Fibroblast of skin of scalp (primary cell): ENCODE measurements around the gene CIROP.
"Not testable (repeated sequence)": the region's sequence is repeated elsewhere in the genome, so short reads cannot be mapped to it uniquely, and the experiment has no call there.

Experiments used
- DNase-seq: peaks from one replicate; pipeline ENCODE4 v3.0.0-alpha.2; 2013

Gene CIROP

GRCh38 chr14:23113431-23114119 lies 8.8 kb upstream of the CIROP start:
- DNase-seq, result no peak

GRCh38 chr14:23112359-23113178 lies 7.8 kb upstream of the CIROP start:
- no peak for DNase-seq

GRCh38 chr14:23110579-23111365 lies 6.0 kb upstream of the CIROP start:
- no peak for DNase-seq

- no peak for DNase-seq
Observed at GRCh38 chr14:23109769-23110168, 5.0 kb upstream of the CIROP start.

- DNase-seq, result not testable (repeated sequence)
Observed at GRCh38 chr14:23108169-23108568, 3.4 kb upstream of the CIROP start.

- DNase-seq, result not testable (repeated sequence)
Observed at GRCh38 chr14:23107620-23108019, 2.8 kb upstream of the CIROP start.

GRCh38 chr14:23106747-23107045 lies 1.9 kb upstream of the CIROP start:
- DNase-seq, result no peak

GRCh38 chr14:23105348-23105824 lies 597 bp upstream of the CIROP start:
- no peak for DNase-seq

- no peak for DNase-seq
Observed at GRCh38 chr14:23104070-23104590, 659 bp downstream of the CIROP start.

GRCh38 chr14:23103581-23103980 lies 1.2 kb downstream of the CIROP start:
- no peak for DNase-seq

- DNase-seq, result no peak
Observed at GRCh38 chr14:23102801-23103200, 2.0 kb downstream of the CIROP start.

- no peak for DNase-seq
Observed at GRCh38 chr14:23101986-23102625, 2.7 kb downstream of the CIROP start.

- no peak for DNase-seq
Observed at GRCh38 chr14:23101213-23101970, 3.4 kb downstream of the CIROP start.

- DNase-seq, result no peak
Observed at GRCh38 chr14:23099212-23099861, 5.5 kb downstream of the CIROP start.

- no peak for DNase-seq
Observed at GRCh38 chr14:23097786-23098185, 7.0 kb downstream of the CIROP start.

- DNase-seq, result peak; percentile 100
Observed at GRCh38 chr14:23095196-23096108, 9.3 kb downstream of the CIROP start, which contains the start of gene C14orf119. Gene C14orf119 (plus strand): TSS chr14:23095505. CDS start chr14:23097659, 2,154 bp downstream.

- peak; percentile 90 for DNase-seq
Observed at GRCh38 chr14:23094666-23095195, 10.1 kb downstream of the CIROP start, which contains the start of gene ACIN1. Gene ACIN1 (minus strand): TSS chr14:23095136. CDS start chr14:23095112, 24 bp downstream.

GRCh38 chr14:23093991-23094665 lies 10.7 kb downstream of the CIROP start:
- no peak for DNase-seq

- no peak for DNase-seq
Observed at GRCh38 chr14:23093526-23093925, 11.3 kb downstream of the CIROP start.
